Panc1 (cell line): ENCODE results near the gene PLCG1. TPM values are rescaled to one million over a fixed set of nuclear protein-coding genes. Genes with fewer than 3 reads are reported as not detected.

ENCODE experiments used
- ATAC-seq: fragments of 200-7000 bp; cut with Tn5 transposase; 2 replicates; pipeline ENCODE4 v1.9.1; 2020; ENCODE audit warnings: mild to moderate bottlenecking, moderate library complexity
- BruUV-seq: library from RNA; stranded (reverse); fragments of 400-500 nt; replicated peaks from 2 replicates; lab custom pipeline; 2021; lab: Mats Ljungman, UMichigan
- CTCF ChIA-PET: fragments of 300-600 bp; sonication (Branson Sonifier 250); formaldehyde crosslinking; loops from one replicate; lab custom pipeline; 2022; ENCODE audit warnings: antibody characterized with exemption; lab: Charles Lee
- POLR2A ChIA-PET: fragments of 300-600 bp; sonication (Branson Sonifier 250); formaldehyde crosslinking; loops from one replicate; lab custom pipeline; 2022; ENCODE audit warnings: antibody characterized with exemption; lab: Charles Lee
- DNase-seq: peaks from one replicate; pipeline ENCODE4 v3.0.0-alpha.2; 2010; ENCODE audit warnings: low read depth, low spot score
- H3K27ac ChIP-seq: 2 replicates; pipeline ENCODE4 v1.5.1; 2011; ENCODE audit warnings: mild to moderate bottlenecking, low read length, inconsistent platforms
- H3K27me3 ChIP-seq: fragments of 200-500 bp; sonication (Bioruptor generic); 2 replicates; pipeline ENCODE4 v1.6.0; 2014; ENCODE audit warnings: low read length, inconsistent platforms; ENCODE audit not compliant: control insufficient read depth, insufficient read depth
- H3K36me3 ChIP-seq: fragments of 200-500 bp; sonication (Bioruptor generic); 2 replicates; pipeline ENCODE4 v1.5.1; 2014; ENCODE audit warnings: inconsistent platforms, mild to moderate bottlenecking, low read length, moderate library complexity; ENCODE audit not compliant: control insufficient read depth, insufficient read depth
- H3K4me1 ChIP-seq: 2 replicates; pipeline ENCODE4 v1.5.1; 2011; ENCODE audit warnings: inconsistent platforms, mild to moderate bottlenecking, low read length, moderate library complexity; ENCODE audit not compliant: control insufficient read depth, insufficient read depth
- H3K4me3 ChIP-seq, 2 experiments: 2 replicates each; pipeline ENCODE4 v1.5.1; 2011 to 2012; ENCODE audit warnings: low read depth in 2 of 2, low read length in 2 of 2, mild to moderate bottlenecking in 2 of 2, inconsistent platforms in 1 of 2, moderate library complexity in 1 of 2
- H3K9me3 ChIP-seq: fragments of 200-500 bp; sonication (Bioruptor generic); 2 replicates; pipeline ENCODE4 v1.5.1; 2014; ENCODE audit warnings: low read depth, mild to moderate bottlenecking, inconsistent platforms, low read length, moderate library complexity; ENCODE audit not compliant: control insufficient read depth, insufficient read depth
- CTCF ChIP-seq: fragments of 450-650 bp; IDR thresholded peaks from 2 replicates; pipeline ENCODE4 v1.5.1; 2017; ENCODE audit warnings: mild to moderate bottlenecking
- POLR2AphosphoS5 ChIP-seq: IDR thresholded peaks from 2 replicates; pipeline ENCODE4 v1.6.1; 2012; ENCODE audit warnings: mild to moderate bottlenecking, low read depth, low read length, moderate library complexity
- SIN3A ChIP-seq: IDR thresholded peaks from 2 replicates; pipeline ENCODE4 v1.6.1; 2012; ENCODE audit warnings: low read depth, mild to moderate bottlenecking, low read length, moderate library complexity, borderline replicate concordance; ENCODE audit not compliant: insufficient read depth
- TCF7L2 ChIP-seq: IDR thresholded peaks from 2 replicates; pipeline ENCODE4 v1.6.1; 2011; ENCODE audit warnings: mild to moderate bottlenecking, low read depth, low read length, inconsistent platforms
- in situ Hi-C: cut with HindIII; loops from 2 replicates; pipeline ENCODE4 v1.10.0; 2016; ENCODE audit warnings: low sequenced_read_pairs, low pct_unique_long_range_greater_than_20kb
- intact Hi-C: fragments of 100-400 bp; cut with micrococcal nuclease; formaldehyde crosslinking; loops from one replicate; pipeline ENCODE4 v1.10.0; 2022; ENCODE audit not compliant: unreplicated experiment
- total RNA-seq: library from RNA; stranded (reverse); gene quantifications from one replicate; pipeline ENCODE4 v1.2.1, GENCODE V29; 2021; ENCODE audit not compliant: unreplicated experiment
- TF ChIP-seq, protein P1 (sequence below), 2 experiments: IDR thresholded peaks; 2 replicates each; pipeline ENCODE4 v1.6.1; 2011 to 2012; ENCODE audit warnings: low read depth in 2 of 2, control low read depth in 1 of 2, low read length in 1 of 2, mild to moderate bottlenecking in 1 of 2, moderate library complexity in 1 of 2; ENCODE audit not compliant: insufficient read depth in 1 of 2

Gene PLCG1
- total RNA-seq, 1 experiment from 2014 or later = 159 TPM

GRCh38 chr20:41221614-41222218 lies 84.4 kb downstream of the PLCG1 start:
- H3K27ac ChIP-seq = no peak overlapping the region
- in situ Hi-C loops = no loop called here
- intact Hi-C loops = no loop called here
- POLR2A ChIA-PET = no interaction called here
- H3K4me3 ChIP-seq = no peak overlapping the region
- H3K36me3 ChIP-seq = no peaks in the 10 kb centered on the region
- TF ChIP-seq CTCF (no peak), SIN3A (no peak), POLR2AphosphoS5 (no peak), TCF7L2 (no peak)
- TF ChIP-seq, protein P1, sequence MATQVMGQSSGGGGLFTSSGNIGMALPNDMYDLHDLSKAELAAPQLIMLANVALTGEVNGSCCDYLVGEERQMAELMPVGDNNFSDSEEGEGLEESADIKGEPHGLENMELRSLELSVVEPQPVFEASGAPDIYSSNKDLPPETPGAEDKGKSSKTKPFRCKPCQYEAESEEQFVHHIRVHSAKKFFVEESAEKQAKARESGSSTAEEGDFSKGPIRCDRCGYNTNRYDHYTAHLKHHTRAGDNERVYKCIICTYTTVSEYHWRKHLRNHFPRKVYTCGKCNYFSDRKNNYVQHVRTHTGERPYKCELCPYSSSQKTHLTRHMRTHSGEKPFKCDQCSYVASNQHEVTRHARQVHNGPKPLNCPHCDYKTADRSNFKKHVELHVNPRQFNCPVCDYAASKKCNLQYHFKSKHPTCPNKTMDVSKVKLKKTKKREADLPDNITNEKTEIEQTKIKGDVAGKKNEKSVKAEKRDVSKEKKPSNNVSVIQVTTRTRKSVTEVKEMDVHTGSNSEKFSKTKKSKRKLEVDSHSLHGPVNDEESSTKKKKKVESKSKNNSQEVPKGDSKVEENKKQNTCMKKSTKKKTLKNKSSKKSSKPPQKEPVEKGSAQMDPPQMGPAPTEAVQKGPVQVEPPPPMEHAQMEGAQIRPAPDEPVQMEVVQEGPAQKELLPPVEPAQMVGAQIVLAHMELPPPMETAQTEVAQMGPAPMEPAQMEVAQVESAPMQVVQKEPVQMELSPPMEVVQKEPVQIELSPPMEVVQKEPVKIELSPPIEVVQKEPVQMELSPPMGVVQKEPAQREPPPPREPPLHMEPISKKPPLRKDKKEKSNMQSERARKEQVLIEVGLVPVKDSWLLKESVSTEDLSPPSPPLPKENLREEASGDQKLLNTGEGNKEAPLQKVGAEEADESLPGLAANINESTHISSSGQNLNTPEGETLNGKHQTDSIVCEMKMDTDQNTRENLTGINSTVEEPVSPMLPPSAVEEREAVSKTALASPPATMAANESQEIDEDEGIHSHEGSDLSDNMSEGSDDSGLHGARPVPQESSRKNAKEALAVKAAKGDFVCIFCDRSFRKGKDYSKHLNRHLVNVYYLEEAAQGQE (IDR thresholded peaks at IDR 0.05; ENCODE audit: insufficient read depth in 1 of 2, low read depth in 2 of 2, low read length in 1 of 2) = no peak
- DNase-seq (no peak), ATAC-seq (no peak)
- BruUV-seq = no TSS peak
- no peaks in the 10 kb centered on the region for H3K4me1 ChIP-seq
- CTCF ChIA-PET = no interaction called here
- H3K9me3 ChIP-seq = no peaks in the 10 kb centered on the region
- H3K27me3 ChIP-seq = no peaks in the 10 kb centered on the region

GRCh38 chr20:41222296-41222695 lies 85.0 kb downstream of the PLCG1 start:
- no peak overlapping the region for H3K4me3 ChIP-seq
- intact Hi-C loops = no loop called here
- TF ChIP-seq CTCF = no peak
- no peak for TF ChIP-seq SIN3A
- no peak for TF ChIP-seq TCF7L2
- TF ChIP-seq POLR2AphosphoS5 = no peak
- TF ChIP-seq, protein P1 (IDR thresholded peaks at IDR 0.05; ENCODE audit: insufficient read depth in 1 of 2, low read depth in 2 of 2, low read length in 1 of 2) = no peak
- ChIA-PET POLR2A (no interaction called here), CTCF (no interaction called here)
- no peaks in the 10 kb centered on the region for H3K27me3 ChIP-seq
- ATAC-seq (no peak), DNase-seq (no peak)
- in situ Hi-C loops = no loop called here
- no peaks in the 10 kb centered on the region for H3K9me3 ChIP-seq
- H3K27ac ChIP-seq = no peak overlapping the region
- BruUV-seq = no TSS peak
- H3K4me1 ChIP-seq = no peaks in the 10 kb centered on the region
- no peaks in the 10 kb centered on the region for H3K36me3 ChIP-seq
